ENCODE measurements around the gene CHMP3.
"Not testable (repeated sequence)": the region's sequence is repeated elsewhere in the genome, so short reads cannot be mapped to it uniquely, and the experiment has no call there.

CHMP3 gene

DNA sequence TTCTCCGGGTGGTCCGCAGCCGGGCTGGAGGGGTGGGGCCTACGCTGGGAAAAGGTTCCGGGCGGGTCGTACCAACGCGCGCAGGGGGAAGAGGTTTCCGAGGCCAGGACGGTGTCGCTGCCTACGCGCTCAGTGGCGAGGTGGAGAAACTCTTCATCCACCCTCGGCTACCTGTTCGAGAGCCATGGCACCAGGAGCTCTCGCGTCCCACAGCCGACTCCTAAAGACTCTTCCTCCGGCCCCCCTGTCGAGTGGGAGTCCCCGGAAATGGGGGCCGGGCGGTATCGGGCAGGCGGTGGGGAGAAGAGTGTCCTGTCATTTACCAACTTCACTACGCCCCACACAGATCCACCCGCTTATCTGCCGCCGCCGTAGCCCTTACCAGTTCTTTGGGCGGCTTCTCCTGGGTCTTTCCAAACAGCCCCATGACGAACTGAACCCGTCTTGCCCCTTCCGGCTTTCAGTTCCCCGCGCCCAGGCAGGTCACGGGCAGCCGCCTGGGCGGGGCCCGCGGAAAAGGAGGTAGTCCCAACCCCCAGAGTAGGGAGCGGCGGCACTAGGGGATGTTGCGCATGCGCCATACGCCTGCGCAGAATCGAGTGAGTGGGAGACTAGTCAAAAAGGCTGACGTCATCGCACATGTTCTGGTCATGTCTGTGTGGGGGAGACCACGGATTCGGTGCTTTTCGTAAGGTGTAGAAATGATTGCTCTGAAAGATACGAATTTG, at the start of gene CHMP3:
Gene CHMP3 (minus strand): TSS at position 522 of the 728 bp plus-strand sequence. CDS start 95 bp downstream, at position 427.
- in situ Hi-C loops (cut with MboI; ENCODE audit: low sequenced_read_pairs) = no loop called here

DNA sequence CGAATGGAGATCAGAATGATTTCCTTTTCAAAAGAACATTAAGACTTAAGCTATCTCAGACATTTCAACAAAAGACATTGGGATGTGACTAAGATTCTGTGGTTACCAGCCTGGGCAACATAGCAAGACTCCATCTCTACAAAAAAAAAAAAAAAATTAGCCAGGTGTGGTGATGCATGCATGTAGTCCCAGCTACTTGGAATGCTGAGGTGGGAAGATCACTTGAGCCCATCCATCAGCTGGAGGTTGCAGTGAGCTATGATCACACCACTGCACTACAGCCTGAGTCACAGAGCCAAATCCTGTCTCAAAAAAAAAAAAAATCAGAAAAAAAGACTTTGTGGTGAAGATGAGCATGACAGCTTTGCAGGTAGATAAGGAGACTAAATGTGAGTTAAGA, 47.6 kb upstream of the CHMP3 start:
- in situ Hi-C loops (cut with MboI; ENCODE audit: low sequenced_read_pairs) = no loop called here

DNA sequence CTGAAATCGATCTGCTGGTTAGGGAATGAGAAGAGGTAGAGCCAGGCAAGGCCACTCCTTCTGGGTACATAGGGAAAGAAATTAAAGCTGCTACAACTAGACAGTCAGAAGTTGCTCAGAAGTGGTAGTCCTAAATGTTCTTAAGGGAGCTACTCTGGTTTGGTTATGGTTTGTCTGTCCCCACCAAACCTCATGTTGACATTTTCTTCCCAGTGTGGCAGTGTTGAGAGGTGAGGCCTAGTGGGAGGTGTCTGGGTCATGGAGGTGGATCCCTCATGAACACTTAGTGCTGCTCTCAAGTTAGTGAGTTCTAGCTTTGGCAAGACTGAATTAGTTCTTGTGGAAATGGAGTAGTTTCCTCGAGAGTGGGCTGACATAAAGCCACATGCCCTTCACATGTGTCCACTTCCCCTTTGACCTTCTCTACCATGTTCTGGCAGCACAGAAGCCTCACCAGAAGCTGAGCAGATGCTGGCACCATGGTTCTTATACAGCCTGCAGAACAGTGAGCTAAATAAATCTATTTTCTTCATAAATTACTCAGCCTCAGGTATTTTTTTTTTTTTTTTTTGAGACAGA, 45.7 kb upstream of the CHMP3 start:
- in situ Hi-C loops (cut with MboI; ENCODE audit: low sequenced_read_pairs) = no loop called here

DNA sequence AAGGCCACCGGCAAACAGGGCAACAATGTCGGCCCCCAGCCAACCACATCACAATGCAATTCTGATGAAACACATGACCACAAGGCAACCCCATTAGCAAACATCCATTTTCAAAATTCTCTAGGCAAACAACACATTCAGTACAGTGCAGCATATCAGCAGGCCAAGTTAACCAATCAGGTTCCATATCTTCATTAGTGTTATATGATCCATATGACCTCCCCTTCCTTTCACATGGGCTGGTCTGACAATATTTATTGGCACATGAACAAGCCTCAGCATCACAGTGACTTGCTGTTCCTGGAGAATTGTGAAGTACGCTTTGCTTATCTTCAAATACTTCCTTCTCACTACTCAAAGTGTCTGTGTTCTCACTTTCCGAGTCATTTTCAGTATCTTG, 40.7 kb upstream of the CHMP3 start:
- in situ Hi-C loops (cut with MboI; ENCODE audit: low sequenced_read_pairs) = no loop called here

DNA sequence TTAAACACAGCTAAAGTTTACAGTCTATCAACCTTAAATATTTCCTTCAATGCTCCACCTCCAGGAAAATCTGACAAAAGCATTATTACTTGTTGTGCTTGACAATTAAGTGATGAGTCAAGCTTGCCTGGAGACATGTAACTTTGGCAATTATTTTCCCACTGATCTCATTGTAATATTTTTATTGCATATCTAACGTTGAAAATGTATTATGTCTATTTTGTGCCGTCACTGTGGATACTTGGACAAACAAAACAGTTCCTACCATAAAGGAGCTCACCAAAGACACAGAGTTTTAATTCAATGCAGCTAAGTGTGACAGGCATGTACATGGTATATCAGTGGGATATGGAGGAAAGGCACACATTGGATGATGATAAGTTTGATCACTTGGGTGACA, 35.7 kb upstream of the CHMP3 start:
- in situ Hi-C loops (cut with MboI; ENCODE audit: low sequenced_read_pairs) = no loop called here

DNA sequence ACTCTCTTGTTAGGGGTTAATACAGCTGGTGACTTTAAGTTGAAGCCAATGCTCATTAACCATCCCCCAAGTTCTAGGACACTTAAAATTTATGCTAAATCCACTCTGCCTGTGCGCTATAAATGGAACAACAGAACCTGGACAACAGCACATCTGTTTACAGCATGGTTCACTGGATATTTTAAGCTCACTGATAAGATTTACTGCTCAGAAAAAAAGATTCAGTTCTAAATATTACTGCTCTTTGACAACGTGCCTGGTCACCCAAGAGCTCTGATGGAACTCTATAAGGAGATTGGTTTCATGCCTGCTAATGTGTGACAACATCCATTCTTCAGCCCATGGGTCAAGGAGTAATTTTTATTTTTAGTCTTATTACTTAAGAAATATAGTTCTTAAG, 32.9 kb upstream of the CHMP3 start:
- in situ Hi-C loops (cut with MboI; ENCODE audit: low sequenced_read_pairs) = no loop called here

DNA sequence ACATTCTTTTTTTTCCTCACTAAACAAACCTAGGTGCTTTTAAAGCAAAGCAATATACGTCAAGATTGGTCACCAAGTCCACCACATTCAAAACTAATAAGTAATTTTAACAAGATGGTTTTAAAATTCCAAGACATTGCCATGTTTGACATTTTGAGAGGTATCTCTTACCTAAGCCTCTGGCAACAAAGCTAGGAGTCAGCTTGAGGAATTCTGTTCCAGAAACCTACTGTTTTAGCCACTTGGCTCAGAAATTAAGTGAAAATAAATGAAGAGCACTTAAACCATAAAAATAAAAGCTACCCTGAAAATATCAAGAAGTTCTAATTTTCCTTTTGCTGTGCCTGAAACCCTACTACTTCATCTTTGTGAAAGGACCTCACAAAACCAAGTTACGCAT, 30.0 kb upstream of the CHMP3 start:
- in situ Hi-C loops (cut with MboI; ENCODE audit: low sequenced_read_pairs) = no loop called here

GRCh38 chr2:86592547-86593230, 29.4 kb upstream of the CHMP3 start:
- in situ Hi-C loops (cut with MboI; ENCODE audit: low sequenced_read_pairs) = no loop called here

DNA sequence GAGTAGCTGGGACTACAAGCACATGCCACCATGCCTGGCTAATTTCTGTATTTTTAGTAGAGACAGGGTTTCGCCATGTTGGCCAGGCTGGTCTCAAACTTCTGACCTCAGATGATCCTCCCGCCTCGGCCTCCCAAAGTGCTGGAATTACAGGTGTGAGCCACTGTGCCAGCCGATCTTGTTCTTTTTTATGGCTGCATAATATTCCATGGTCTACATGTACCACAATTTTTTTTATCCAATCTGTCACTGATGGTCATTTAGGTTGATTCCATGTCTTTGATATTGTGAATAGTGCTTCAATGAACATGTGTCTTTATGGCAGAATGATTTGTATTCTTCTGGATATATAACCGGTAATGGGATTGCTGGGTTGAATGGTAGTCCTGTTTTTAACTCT, 26.5 kb upstream of the CHMP3 start:
- in situ Hi-C loops (cut with MboI; ENCODE audit: low sequenced_read_pairs) = not testable (repeated sequence)

GRCh38 chr2:86584151-86584913, 21.1 kb upstream of the CHMP3 start:
- in situ Hi-C loops (cut with MboI; ENCODE audit: low sequenced_read_pairs) = no loop called here

GRCh38 chr2:86580560-86580959, 17.3 kb upstream of the CHMP3 start:
- in situ Hi-C loops (cut with MboI; ENCODE audit: low sequenced_read_pairs) = no loop called here

DNA sequence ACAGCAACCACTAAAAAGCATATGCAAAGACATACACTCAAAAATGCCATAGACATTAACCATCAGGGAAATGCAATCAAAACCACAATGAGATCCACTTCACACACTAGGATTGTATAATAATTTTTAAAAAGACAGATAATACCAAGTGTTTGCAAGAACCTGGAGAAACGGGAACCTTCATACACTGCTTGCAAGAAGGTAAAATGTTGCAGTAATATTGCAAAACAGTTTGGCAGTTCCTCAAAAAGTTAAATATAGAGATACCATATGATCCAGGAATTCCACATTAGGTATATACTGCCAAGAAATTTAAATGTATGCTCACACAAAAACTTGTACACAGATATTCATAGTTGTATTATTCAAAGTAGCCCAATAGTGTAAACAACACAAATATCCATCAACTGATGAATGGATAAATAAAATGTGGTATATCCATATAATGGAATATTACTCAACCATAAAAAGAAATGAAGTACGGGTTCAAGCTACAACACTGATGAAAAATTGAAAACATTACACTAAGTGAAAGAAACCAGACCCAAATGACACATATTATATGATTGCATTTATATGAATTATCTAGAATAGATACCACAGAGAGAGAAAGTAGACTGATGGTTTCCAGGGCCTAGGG, 14.7 kb upstream of the CHMP3 start:
- in situ Hi-C loops (cut with MboI; ENCODE audit: low sequenced_read_pairs) = no loop called here

DNA sequence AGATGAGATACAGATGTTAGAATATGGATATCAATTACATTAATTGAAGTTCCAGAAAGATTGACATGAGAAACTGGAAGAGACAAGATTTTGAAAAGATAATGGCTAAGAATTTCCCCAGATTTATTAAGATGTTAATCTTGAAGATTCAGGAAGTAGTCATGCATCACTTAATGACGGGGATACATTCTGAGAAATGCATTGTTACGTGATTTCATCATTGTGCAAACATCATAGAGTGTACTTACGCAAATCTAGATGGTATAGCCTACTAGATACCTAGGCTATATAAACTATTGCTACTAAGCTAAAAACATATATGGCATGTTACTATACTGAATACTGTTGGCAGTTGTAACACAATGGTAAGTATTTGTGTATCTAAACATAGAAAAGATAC, 6.8 kb upstream of the CHMP3 start:
- in situ Hi-C loops (cut with MboI; ENCODE audit: low sequenced_read_pairs) = no loop called here

DNA sequence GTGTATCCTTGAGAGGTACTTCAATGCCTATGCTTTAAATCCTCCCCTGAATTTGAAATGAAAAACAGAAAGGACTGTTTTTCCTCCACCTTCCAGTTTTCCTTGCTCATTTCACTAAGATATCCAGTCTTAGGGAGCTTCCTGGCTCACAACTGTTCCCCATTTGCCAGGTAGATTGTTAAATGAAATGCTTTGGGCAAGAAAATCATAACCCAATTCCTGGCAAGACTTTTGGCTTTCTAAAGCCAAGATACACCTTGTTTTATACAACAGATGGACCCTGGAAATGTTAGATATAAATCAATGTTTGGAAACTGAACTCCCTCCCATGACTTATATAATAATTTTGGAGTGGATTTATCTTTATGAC, 3.6 kb upstream of the CHMP3 start:
- in situ Hi-C loops (cut with MboI; ENCODE audit: low sequenced_read_pairs) = no loop called here

- in situ Hi-C loops (cut with MboI; ENCODE audit: low sequenced_read_pairs) = no loop called here
Observed at GRCh38 chr2:86566158-86566820, 3.0 kb upstream of the CHMP3 start.

GRCh38 chr2:86563650-86564061, 413 bp upstream of the CHMP3 start:
- in situ Hi-C loops (cut with MboI; ENCODE audit: low sequenced_read_pairs) = no loop called here

GRCh38 chr2:86562485-86562921, 740 bp downstream of the CHMP3 start:
- in situ Hi-C loops (cut with MboI; ENCODE audit: low sequenced_read_pairs) = no loop called here

GRCh38 chr2:86557836-86558235, 5.4 kb downstream of the CHMP3 start:
- in situ Hi-C loops (cut with MboI; ENCODE audit: low sequenced_read_pairs) = no loop called here

- in situ Hi-C loops (cut with MboI; ENCODE audit: low sequenced_read_pairs) = no loop called here
Observed at GRCh38 chr2:86556508-86556907, 6.7 kb downstream of the CHMP3 start.

GRCh38 chr2:86552889-86553288, 10.4 kb downstream of the CHMP3 start:
- in situ Hi-C loops (cut with MboI; ENCODE audit: low sequenced_read_pairs) = no loop called here
